AG04449 (cell line): ENCODE results near the gene TAPBP.
"Not testable (repeated sequence)": the region's sequence is repeated elsewhere in the genome, so short reads cannot be mapped to it uniquely, and the experiment has no call there.

ENCODE experiments used
- CTCF ChIA-PET: fragments of 350-600 bp; formaldehyde crosslinking; extraction: SDS; loops from one replicate; lab custom pipeline; 2021; ENCODE audit warnings: antibody characterized with exemption; lab: Yijun Ruan, JAX
- POLR2A ChIA-PET: fragments of 400-600, 350-600 bp; formaldehyde crosslinking; extraction: SDS; loops from one replicate; lab custom pipeline; 2020; ENCODE audit warnings: antibody characterized with exemption, inconsistent platforms; lab: Yijun Ruan, JAX
- DNase-seq: peaks from one replicate; pipeline ENCODE4 v3.0.0-alpha.2; 2010; ENCODE audit warnings: low read depth, low spot score
- H3K4me3 ChIP-seq: 2 replicates; pipeline ENCODE4 v1.5.1; 2011; ENCODE audit warnings: low read depth, mild to moderate bottlenecking, control low read depth, low read length
- TF ChIP-seq, protein P1 (sequence below): IDR thresholded peaks from one replicate; pipeline ENCODE4 v1.5.1; 2011; ENCODE audit warnings: mild to moderate bottlenecking, moderate library complexity, low read length, control low read depth, inconsistent platforms; ENCODE audit not compliant: insufficient read depth; ENCODE audit errors: missing control alignments

The TAPBP gene

DNA sequence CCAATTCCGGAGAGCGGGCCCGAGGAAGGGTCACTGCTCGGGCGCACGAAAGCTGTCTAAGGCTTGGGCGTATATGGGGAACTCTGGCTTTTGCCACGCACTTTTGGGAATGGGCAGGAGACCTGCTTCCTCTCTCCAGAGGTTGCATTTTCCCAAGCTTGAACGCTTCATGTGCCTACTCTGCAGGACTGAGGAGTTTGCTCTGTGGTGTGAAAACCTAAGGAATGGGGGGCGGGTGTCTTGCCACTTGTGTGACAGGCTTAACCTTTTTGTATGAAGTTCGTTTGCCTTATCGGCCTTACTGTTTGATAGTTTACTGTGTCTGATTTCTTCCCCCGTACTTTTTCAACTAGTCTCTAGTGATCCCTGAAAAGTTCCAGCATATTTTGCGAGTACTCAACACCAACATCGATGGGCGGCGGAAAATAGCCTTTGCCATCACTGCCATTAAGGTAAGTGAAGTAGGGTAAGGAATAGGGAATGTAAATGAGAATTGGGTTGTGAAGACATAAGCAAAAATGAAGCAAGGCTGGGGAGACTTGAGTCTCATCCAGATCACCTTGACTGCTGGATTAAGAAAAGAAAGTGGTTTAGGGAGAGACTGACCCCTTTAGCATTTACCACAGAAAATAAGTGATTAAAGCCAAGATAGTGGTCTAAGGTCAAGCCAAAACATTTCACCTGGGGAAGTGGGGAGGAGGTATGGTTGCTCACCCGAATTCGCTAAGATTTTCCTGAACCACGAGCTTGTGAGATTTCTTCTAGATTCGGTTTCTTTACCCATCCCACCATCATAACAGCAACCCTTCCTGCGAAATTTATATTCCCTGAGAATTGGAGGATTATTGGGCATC, 41.4 kb downstream of the TAPBP start:
- peak overlapping the region; percentile 93 for H3K4me3 ChIP-seq
- ChIA-PET CTCF (interaction anchor here (1.2 to 4.4 kb wide), 4 partner anchors 17 to 75 kb away, joined by 3 to 29 read pairs (median 8); partner anchors contain the start of genes PFDN6 and WDR46), POLR2A (interaction anchor here (0.6 to 1.9 kb wide), 12 partner anchors 9 to 1539 kb away, joined by 3 to 37 read pairs (median 6); partner anchors contain the start of genes PFDN6, RGL2 and WDR46)
- DNase-seq = no peak
- TF ChIP-seq, protein P1, sequence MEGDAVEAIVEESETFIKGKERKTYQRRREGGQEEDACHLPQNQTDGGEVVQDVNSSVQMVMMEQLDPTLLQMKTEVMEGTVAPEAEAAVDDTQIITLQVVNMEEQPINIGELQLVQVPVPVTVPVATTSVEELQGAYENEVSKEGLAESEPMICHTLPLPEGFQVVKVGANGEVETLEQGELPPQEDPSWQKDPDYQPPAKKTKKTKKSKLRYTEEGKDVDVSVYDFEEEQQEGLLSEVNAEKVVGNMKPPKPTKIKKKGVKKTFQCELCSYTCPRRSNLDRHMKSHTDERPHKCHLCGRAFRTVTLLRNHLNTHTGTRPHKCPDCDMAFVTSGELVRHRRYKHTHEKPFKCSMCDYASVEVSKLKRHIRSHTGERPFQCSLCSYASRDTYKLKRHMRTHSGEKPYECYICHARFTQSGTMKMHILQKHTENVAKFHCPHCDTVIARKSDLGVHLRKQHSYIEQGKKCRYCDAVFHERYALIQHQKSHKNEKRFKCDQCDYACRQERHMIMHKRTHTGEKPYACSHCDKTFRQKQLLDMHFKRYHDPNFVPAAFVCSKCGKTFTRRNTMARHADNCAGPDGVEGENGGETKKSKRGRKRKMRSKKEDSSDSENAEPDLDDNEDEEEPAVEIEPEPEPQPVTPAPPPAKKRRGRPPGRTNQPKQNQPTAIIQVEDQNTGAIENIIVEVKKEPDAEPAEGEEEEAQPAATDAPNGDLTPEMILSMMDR = no peak

DNA sequence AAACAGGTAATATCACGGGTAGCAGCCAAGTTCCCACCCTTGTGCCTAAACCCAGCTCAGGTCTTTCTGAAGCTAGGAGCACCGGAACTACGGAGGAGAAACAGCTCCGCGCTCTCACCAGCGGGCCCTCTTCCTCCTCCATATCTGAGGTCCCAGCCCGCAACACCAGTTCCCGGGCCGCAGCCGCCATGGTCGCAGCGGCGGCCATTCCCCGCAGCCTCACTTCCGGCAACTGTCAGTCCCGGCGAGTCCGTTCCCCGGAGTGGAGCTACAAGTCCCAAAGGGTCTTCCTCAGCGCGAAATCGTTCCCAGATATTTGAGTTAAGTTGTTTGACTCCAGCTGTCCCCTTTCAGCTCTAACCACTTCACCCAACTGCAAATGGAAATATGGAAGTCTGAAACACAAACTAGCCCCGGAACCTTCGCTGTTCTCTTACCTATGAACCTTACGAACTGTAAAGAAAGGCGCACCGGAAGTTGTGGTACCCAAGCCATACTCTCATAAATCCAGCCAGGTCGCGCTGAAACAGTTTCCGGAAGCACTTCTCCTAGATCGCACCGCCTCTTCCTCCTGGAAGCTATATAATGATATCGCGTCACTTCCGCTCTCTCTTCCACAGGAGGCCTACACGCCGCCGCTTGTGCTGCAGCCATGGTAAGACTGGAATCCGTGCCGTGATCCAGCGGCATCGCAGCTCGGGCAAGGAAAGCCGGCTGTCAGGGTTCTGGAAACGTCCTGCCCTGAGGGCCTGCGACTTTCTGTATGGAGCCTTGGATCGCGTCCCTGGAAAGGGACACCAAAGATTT, 42.2 kb downstream of the TAPBP start, which contains the start of the genes RPS18 and VPS52:
RPS18 (plus strand) TSS at position 608 of the 807 bp plus-strand sequence; CDS start at position 653, 45 bp downstream.
VPS52 (minus strand) TSS at position 409 of the 807 bp plus-strand sequence; CDS start at position 208, 201 bp downstream.
- peak; percentile 96 for DNase-seq
- ChIA-PET POLR2A (interaction anchor here (0.6 to 1.9 kb wide), 12 partner anchors 8 to 1538 kb away, joined by 3 to 37 read pairs (median 6); partner anchors contain the start of genes PFDN6, RGL2 and WDR46), CTCF (interaction anchor here (1.1 to 4.4 kb wide), 5 partner anchors 13 to 74 kb away, joined by 3 to 29 read pairs (median 4); partner anchors contain the start of genes PFDN6 and WDR46)
- H3K4me3 ChIP-seq = peak within 1 kb of the TSS; percentile 93
- TF ChIP-seq, protein P1 = no peak

DNA sequence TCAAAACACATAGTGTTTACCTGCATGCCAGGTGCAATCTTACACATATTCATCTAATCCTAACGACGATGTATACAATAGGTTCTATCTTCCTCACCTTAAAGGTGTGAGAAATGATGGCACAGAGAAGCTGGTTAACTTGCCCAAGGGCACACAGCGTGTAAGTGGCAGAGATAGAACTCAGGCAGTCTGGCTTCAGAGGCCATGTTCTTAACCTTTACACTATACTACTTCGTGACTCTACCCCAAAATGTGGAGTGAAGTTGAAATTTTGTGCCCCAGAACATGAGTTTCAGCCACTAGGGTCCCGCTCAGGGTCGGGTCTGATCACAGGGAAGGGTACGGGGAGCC, 42.8 kb downstream of the TAPBP start:
- ChIA-PET POLR2A (interaction anchor here (1.1 to 1.9 kb wide), 7 partner anchors 10 to 1075 kb away, joined by 3 to 37 read pairs (median 11); partner anchors contain the start of genes PFDN6, RGL2 and WDR46), CTCF (interaction anchor here (1.1 to 4.4 kb wide), 7 partner anchors 11 to 74 kb away, joined by 3 to 29 read pairs (median 4); partner anchors contain the start of genes PFDN6 and WDR46)
- peak overlapping the region; percentile 86 for H3K4me3 ChIP-seq
- DNase-seq = no peak
- TF ChIP-seq, protein P1 = no peak

DNA sequence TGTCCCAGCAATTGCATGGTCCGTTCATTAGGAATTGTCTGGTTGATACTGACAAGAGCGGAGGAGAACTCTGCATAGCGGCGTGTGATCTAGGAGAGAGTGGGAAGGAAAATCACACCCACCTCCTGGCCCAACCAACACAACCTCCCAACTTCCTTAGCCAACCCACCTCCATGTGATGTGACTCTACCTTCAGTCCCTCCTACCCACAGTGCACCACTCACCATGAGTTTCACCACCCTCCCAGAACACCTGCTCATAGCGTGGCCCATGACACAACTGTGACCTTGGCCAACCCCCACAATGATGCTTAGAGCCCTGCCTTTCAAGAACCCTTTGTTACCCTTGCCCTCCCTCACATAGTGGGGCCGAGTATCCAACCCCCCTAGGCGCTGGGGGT, 49.9 kb downstream of the TAPBP start:
- ChIA-PET POLR2A (interaction anchor here (0.9 kb wide), 1 partner anchor 8 kb away, joined by 4 read pairs; the partner anchor contains the start of genes RPS18 and VPS52), CTCF (interaction anchor here (1.5 kb wide), 1 partner anchor 12 kb away, joined by 4 read pairs; no protein-coding TSS in a partner anchor)
- TF ChIP-seq, protein P1 = no peak
- DNase-seq = no peak
- no peak overlapping the region for H3K4me3 ChIP-seq

DNA sequence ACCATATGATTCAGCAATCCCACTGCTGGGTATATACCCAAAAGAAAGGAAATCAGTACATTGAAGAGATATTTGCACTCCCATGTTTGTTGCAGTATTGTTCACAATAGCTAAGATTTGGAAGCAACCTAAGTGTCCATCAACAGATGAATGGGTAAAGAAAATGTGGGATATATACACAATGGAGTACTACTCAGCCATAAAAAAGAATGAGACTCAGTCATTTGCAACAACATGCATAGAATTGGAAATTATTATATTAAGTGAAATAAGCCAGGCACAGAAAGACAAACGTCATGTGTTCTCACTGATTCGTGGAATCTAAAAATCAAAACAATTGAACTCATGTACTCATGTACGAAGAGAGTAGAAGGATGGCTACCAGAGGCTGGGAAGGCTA, 51.4 kb downstream of the TAPBP start:
- CTCF ChIA-PET = interaction anchor here (0.7 to 3.8 kb wide), 2 partner anchors 14 to 113 kb away, joined by 3 to 33 read pairs; no protein-coding TSS in a partner anchor
- POLR2A ChIA-PET, DNase-seq, H3K4me3 ChIP-seq: not testable (repeated sequence)

DNA sequence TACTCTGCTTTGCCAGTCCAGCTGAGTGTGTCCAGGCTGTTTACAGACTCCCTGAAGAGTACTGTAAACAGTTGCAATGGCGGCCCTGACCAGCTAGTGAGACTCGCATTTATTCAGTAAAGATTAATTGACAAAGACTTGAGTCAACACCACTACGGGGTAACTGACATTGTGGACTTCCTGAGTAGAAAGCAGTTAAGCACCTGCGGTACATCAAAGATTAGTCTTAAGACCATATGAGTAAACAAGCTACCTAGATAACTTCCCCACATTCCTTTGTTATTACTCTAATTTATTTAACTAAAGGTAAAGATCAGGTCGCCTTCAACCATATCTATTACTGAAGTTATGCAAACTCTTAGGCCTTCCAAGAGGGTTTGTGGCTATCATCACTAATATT, 54.8 kb downstream of the TAPBP start:
- POLR2A ChIA-PET = interaction anchor here (1.8 kb wide), 1 partner anchor 287 kb away, joined by 6 read pairs; no protein-coding TSS in a partner anchor
- CTCF ChIA-PET = interaction anchor here (1.1 kb wide), 3 partner anchors 10 to 98 kb away, joined by 4 to 6 read pairs (median 5); partner anchors contain the start of gene VPS52

More for the DNA sequence above, 54.8 kb downstream of the TAPBP start:
- DNase-seq = no peak
- H3K4me3 ChIP-seq = no peak overlapping the region
- TF ChIP-seq, protein P1 = no peak
